Measurements from ENCODE around the gene TMEM217. TPM values are rescaled to one million over a fixed set of nuclear protein-coding genes. Genes with fewer than 3 reads are reported as not detected.

Gene TMEM217
- total and polyA plus RNA-seq, 4 donors = 0.50 to 2.7 (median 1.4) TPM

- 48 to 53% methylated on average over 2 of the region's 2 CpGs for WGBS, 2 donors
- Histone ChIP-seq H3K9me3 (ENCODE audit: control insufficient read depth, low read length) (no peaks in the 10 kb centered on the region), H3K27ac (ENCODE audit: low read depth in 1 of 2, low read length in 2 of 2) (no peak overlapping the region), H3K4me3 (ENCODE audit: low read length in 2 of 2) (no peak overlapping the region), H3K4me1 (ENCODE audit: control insufficient read depth in 1 of 2, insufficient read depth in 2 of 2, low read length in 2 of 2) (peaks cover 2 to 3% of the 10 kb centered on the region in 2 donors), H3K27me3 (ENCODE audit: control insufficient read depth in 1 of 2, insufficient read depth in 2 of 2, low read length in 1 of 2) (no peaks in the 10 kb centered on the region), H3K36me3 (ENCODE audit: control insufficient read depth in 1 of 2, insufficient read depth in 2 of 2, low read length in 1 of 2) (no peaks in the 10 kb centered on the region)
- no peak for DNase-seq
- intact Hi-C loops (cut with DNase I) = no loop called here
- ATAC-seq (ENCODE audit: low FRiP score) = no peak
Observed at GRCh38 chr6:37236921-37237320, 21.0 kb downstream of the TMEM217 start.

- no peak for DNase-seq
- Histone ChIP-seq H3K4me3 (ENCODE audit: low read length in 2 of 2) (no peak overlapping the region), H3K9me3 (ENCODE audit: control insufficient read depth, low read length) (no peaks in the 10 kb centered on the region), H3K27me3 (ENCODE audit: control insufficient read depth in 1 of 2, insufficient read depth in 2 of 2, low read length in 1 of 2) (no peaks in the 10 kb centered on the region), H3K36me3 (ENCODE audit: control insufficient read depth in 1 of 2, insufficient read depth in 2 of 2, low read length in 1 of 2) (no peaks in the 10 kb centered on the region), H3K4me1 (ENCODE audit: control insufficient read depth in 1 of 2, insufficient read depth in 2 of 2, low read length in 2 of 2) (no peaks in the 10 kb centered on the region), H3K27ac (ENCODE audit: low read depth in 1 of 2, low read length in 2 of 2) (no peak overlapping the region)
- 89 to 94% methylated on average over 7 of the region's 7 CpGs for WGBS, 2 donors
- no peak for ATAC-seq (ENCODE audit: low FRiP score)
- intact Hi-C loops (cut with DNase I) = no loop called here
Observed at GRCh38 chr6:37233541-37233940, 24.4 kb downstream of the TMEM217 start.

- intact Hi-C loops (cut with DNase I) = no loop called here
Observed at GRCh38 chr6:37232430-37233017, 25.4 kb downstream of the TMEM217 start.

GRCh38 chr6:37230104-37230503 is 27.8 kb downstream of the TMEM217 start:
- intact Hi-C loops (cut with DNase I) = no loop called here

More at GRCh38 chr6:37232430-37233017, 25.4 kb downstream of the TMEM217 start:
- Histone ChIP-seq H3K4me1 (ENCODE audit: control insufficient read depth in 1 of 2, insufficient read depth in 2 of 2, low read length in 2 of 2) (no peaks in the 10 kb centered on the region), H3K27ac (ENCODE audit: low read depth in 1 of 2, low read length in 2 of 2) (no peak overlapping the region), H3K36me3 (ENCODE audit: control insufficient read depth in 1 of 2, insufficient read depth in 2 of 2, low read length in 1 of 2) (no peaks in the 10 kb centered on the region), H3K27me3 (ENCODE audit: control insufficient read depth in 1 of 2, insufficient read depth in 2 of 2, low read length in 1 of 2) (no peaks in the 10 kb centered on the region), H3K4me3 (ENCODE audit: low read length in 2 of 2) (no peak overlapping the region), H3K9me3 (ENCODE audit: control insufficient read depth, low read length) (no peaks in the 10 kb centered on the region)
- WGBS, 2 donors = 93 to 98% methylated on average over 5 of the region's 5 CpGs
- no peak for DNase-seq
- ATAC-seq (ENCODE audit: low FRiP score) = no peak

GRCh38 chr6:37225350-37226169 is 32.4 kb downstream of the TMEM217 start:
- DNase-seq (no peak), ATAC-seq (ENCODE audit: low FRiP score) (no peak)
- Histone ChIP-seq H3K27ac (ENCODE audit: low read depth in 1 of 2, low read length in 2 of 2) (no peak overlapping the region), H3K4me1 (ENCODE audit: control insufficient read depth in 1 of 2, insufficient read depth in 2 of 2, low read length in 2 of 2) (no peaks in the 10 kb centered on the region), H3K9me3 (ENCODE audit: control insufficient read depth, low read length) (no peaks in the 10 kb centered on the region), H3K27me3 (ENCODE audit: control insufficient read depth in 1 of 2, insufficient read depth in 2 of 2, low read length in 1 of 2) (no peaks in the 10 kb centered on the region), H3K4me3 (ENCODE audit: low read length in 2 of 2) (no peak overlapping the region), H3K36me3 (ENCODE audit: control insufficient read depth in 1 of 2, insufficient read depth in 2 of 2, low read length in 1 of 2) (no peaks in the 10 kb centered on the region)
- 78 to 83% methylated on average over 5 of the region's 5 CpGs for WGBS, 2 donors
- intact Hi-C loops (cut with DNase I) = no loop called here

More at GRCh38 chr6:37230104-37230503, 27.8 kb downstream of the TMEM217 start:
- H3K4me3 ChIP-seq (ENCODE audit: low read length in 2 of 2) = no peak overlapping the region
- DNase-seq (no peak), ATAC-seq (ENCODE audit: low FRiP score) (no peak)
- no peaks in the 10 kb centered on the region for H3K4me1 ChIP-seq (ENCODE audit: control insufficient read depth in 1 of 2, insufficient read depth in 2 of 2, low read length in 2 of 2)
- no peaks in the 10 kb centered on the region for H3K36me3 ChIP-seq (ENCODE audit: control insufficient read depth in 1 of 2, insufficient read depth in 2 of 2, low read length in 1 of 2)
- no peak overlapping the region for H3K27ac ChIP-seq (ENCODE audit: low read depth in 1 of 2, low read length in 2 of 2)
- no peaks in the 10 kb centered on the region for H3K27me3 ChIP-seq (ENCODE audit: control insufficient read depth in 1 of 2, insufficient read depth in 2 of 2, low read length in 1 of 2)
- 91 to 93% methylated on average over 6 of the region's 6 CpGs for WGBS, 2 donors
- no peaks in the 10 kb centered on the region for H3K9me3 ChIP-seq (ENCODE audit: control insufficient read depth, low read length)

- H3K9me3 ChIP-seq (ENCODE audit: control insufficient read depth, low read length) = no peaks in the 10 kb centered on the region
- intact Hi-C loops (cut with DNase I) = no loop called here
- no peaks in the 10 kb centered on the region for H3K36me3 ChIP-seq (ENCODE audit: control insufficient read depth in 1 of 2, insufficient read depth in 2 of 2, low read length in 1 of 2)
- H3K4me1 ChIP-seq (ENCODE audit: control insufficient read depth in 1 of 2, insufficient read depth in 2 of 2, low read length in 2 of 2) = no peaks in the 10 kb centered on the region
- no peak overlapping the region for H3K27ac ChIP-seq (ENCODE audit: low read depth in 1 of 2, low read length in 2 of 2)
- no peaks in the 10 kb centered on the region for H3K27me3 ChIP-seq (ENCODE audit: control insufficient read depth in 1 of 2, insufficient read depth in 2 of 2, low read length in 1 of 2)
- DNase-seq = no peak
- no peak for ATAC-seq (ENCODE audit: low FRiP score)
- H3K4me3 ChIP-seq (ENCODE audit: low read length in 2 of 2) = peak overlapping the region in 1 of 2 donors; percentile 61
Observed at GRCh38 chr6:37222992-37223391, 35.0 kb downstream of the TMEM217 start.

GRCh38 chr6:37222125-37222967 is 35.6 kb downstream of the TMEM217 start:
- no peaks in the 10 kb centered on the region for H3K27me3 ChIP-seq (ENCODE audit: control insufficient read depth in 1 of 2, insufficient read depth in 2 of 2, low read length in 1 of 2)
- H3K27ac ChIP-seq (ENCODE audit: low read depth in 1 of 2, low read length in 2 of 2) = peak overlapping the region in 1 of 2 donors; percentile 68
- ATAC-seq (ENCODE audit: low FRiP score) (peak; percentile 91), DNase-seq (peak; percentile 90 to 92)
- intact Hi-C loops (cut with DNase I) = no loop called here
- H3K9me3 ChIP-seq (ENCODE audit: control insufficient read depth, low read length) = no peaks in the 10 kb centered on the region
- peak overlapping the region; percentile 61 to 72 for H3K4me3 ChIP-seq (ENCODE audit: low read length in 2 of 2)
- WGBS, 2 donors = 0 to 1% methylated on average over 35 to 39 of the region's 39 CpGs
- no peaks in the 10 kb centered on the region for H3K4me1 ChIP-seq (ENCODE audit: control insufficient read depth in 1 of 2, insufficient read depth in 2 of 2, low read length in 2 of 2)
- H3K36me3 ChIP-seq (ENCODE audit: control insufficient read depth in 1 of 2, insufficient read depth in 2 of 2, low read length in 1 of 2) = no peaks in the 10 kb centered on the region

GRCh38 chr6:37221585-37222124 is 36.3 kb downstream of the TMEM217 start:
- Histone ChIP-seq H3K9me3 (ENCODE audit: control insufficient read depth, low read length) (no peaks in the 10 kb centered on the region), H3K4me1 (ENCODE audit: control insufficient read depth in 1 of 2, insufficient read depth in 2 of 2, low read length in 2 of 2) (no peaks in the 10 kb centered on the region), H3K4me3 (ENCODE audit: low read length in 2 of 2) (no peak overlapping the region), H3K27ac (ENCODE audit: low read depth in 1 of 2, low read length in 2 of 2) (peak overlapping the region in 1 of 2 donors; percentile 68), H3K27me3 (ENCODE audit: control insufficient read depth in 1 of 2, insufficient read depth in 2 of 2, low read length in 1 of 2) (no peaks in the 10 kb centered on the region), H3K36me3 (ENCODE audit: control insufficient read depth in 1 of 2, insufficient read depth in 2 of 2, low read length in 1 of 2) (no peaks in the 10 kb centered on the region)
- intact Hi-C loops (cut with DNase I) = no loop called here
- WGBS, 2 donors = 65 to 66% methylated on average over 6 of the region's 6 CpGs
- DNase-seq = no peak
- ATAC-seq (ENCODE audit: low FRiP score) = peak; percentile 19

Measured in aorta (tissue), 5 donors.